Pancreas (tissue), 10 donors: ENCODE results near the gene PCBP1. TPM values are rescaled to one million over a fixed set of nuclear protein-coding genes. Genes with fewer than 3 reads are reported as not detected.
"Not testable (repeated sequence)": the region's sequence is repeated elsewhere in the genome, so short reads cannot be mapped to it uniquely, and the experiment has no call there.

Experiments
- ATAC-seq, 4 donors: fragments of 200-7000 bp; cut with Tn5 transposase; one replicate each; pipeline versions ENCODE4 v1.8.0 to v1.9.1; 2020; ENCODE audit warnings: mild to moderate bottlenecking in 4 of 4, moderate library complexity in 4 of 4
- DNase-seq, 6 donors: peaks; one replicate each; pipeline ENCODE4 v3.0.0-alpha.2; 2020
- FAIRE-seq: peaks from 2 replicates; lab custom pipeline; 2012; peaks lifted over from hg19 to GRCh38; lab: Jason Lieb, UNC
- H3K27ac ChIP-seq, 4 donors: fragments of 200-600 bp; sonication (generic); 1 replicate in 3 of 4; 2 replicates in 1 of 4; pipeline versions ENCODE4 v1.5.0 to v1.8.0; 2020
- H3K27me3 ChIP-seq, 4 donors: fragments of 200-600 bp; one replicate each; pipeline ENCODE4 v1.8.0; 2021
- H3K36me3 ChIP-seq, 3 donors: fragments of 200-600 bp; sonication (generic) in 1 of 3; one replicate each; pipeline versions ENCODE4 v1.5.0 to v1.8.0; 2020 to 2021
- H3K4me1 ChIP-seq, 3 donors: fragments of 200-600 bp; one replicate each; pipeline ENCODE4 v1.8.0; 2021
- H3K4me3 ChIP-seq, 4 donors: fragments of 200-600 bp; sonication (generic) in 2 of 4; one replicate each; pipeline versions ENCODE4 v1.5.0 to v1.8.0; 2020 to 2021
- H3K9me3 ChIP-seq, 4 donors: fragments of 200-600 bp; one replicate each; pipeline ENCODE4 v1.8.0; 2021
- CTCF ChIP-seq, 4 donors: fragments of 200-600 bp; sonication (generic) in 3 of 4; IDR thresholded peaks; one replicate each; pipeline versions ENCODE4 v1.5.0 to v1.8.0; 2021; ENCODE audit warnings: antibody characterized with exemption in 4 of 4
- WGBS, 2 donors: extraction: QIAGEN DNeasy Blood & Tissue Kit; methylation state at CpG; one replicate each; pipeline ENCODE4 v1.1.7; 2013; 5-methylcytosine and 5-hydroxymethylcytosine counted together
- intact Hi-C, 3 donors: fragments of 100-400 bp; cut with DNase I; formaldehyde crosslinking; loops; one replicate each; pipeline versions ENCODE4 v1.11.1 to v1.14.2; 2022
- polyA plus RNA-seq, 2 donors: library from polyadenylated mRNA; stranded (reverse); fragments of 200-250 nt; gene quantifications; one replicate each; pipeline ENCODE4 v1.2.3, GENCODE V29; 2013
- total RNA-seq, 6 donors: library from RNA; stranded (reverse); fragmentation: NEBNext Ultra II Directional in 4 of 6; extraction: Animal tissue kit (Norgen Biotek cat#: 25700) in 4 of 6; gene quantifications; one replicate each; pipeline versions ENCODE4 v1.2.1 to v1.2.4, GENCODE V29; 2021 to 2023
- donor health status: healthy with polysubstance abuse.
- donor health status: DM: no; HTN: no; CAD: no; lungs with moderate emphysema.
- donor health status: DM: no; HTN: no; CAD: no.
- donor health status: control.
- donor health status: control.
- donor health status: Bipolar disorder and iron deficiency.
- donor health status: DM: yes; HTN: yes; CAD: no.
- donor health status: DM: no; HTN: no; CAD: no.
- donor health status: DM: no; HTN: no; CAD: no.
- donor health status: DM: yes; HTN: yes; CAD: no.

The PCBP1 gene
- total and polyA plus RNA-seq, 8 donors, result 121 to 232 (median 177) TPM

DNA sequence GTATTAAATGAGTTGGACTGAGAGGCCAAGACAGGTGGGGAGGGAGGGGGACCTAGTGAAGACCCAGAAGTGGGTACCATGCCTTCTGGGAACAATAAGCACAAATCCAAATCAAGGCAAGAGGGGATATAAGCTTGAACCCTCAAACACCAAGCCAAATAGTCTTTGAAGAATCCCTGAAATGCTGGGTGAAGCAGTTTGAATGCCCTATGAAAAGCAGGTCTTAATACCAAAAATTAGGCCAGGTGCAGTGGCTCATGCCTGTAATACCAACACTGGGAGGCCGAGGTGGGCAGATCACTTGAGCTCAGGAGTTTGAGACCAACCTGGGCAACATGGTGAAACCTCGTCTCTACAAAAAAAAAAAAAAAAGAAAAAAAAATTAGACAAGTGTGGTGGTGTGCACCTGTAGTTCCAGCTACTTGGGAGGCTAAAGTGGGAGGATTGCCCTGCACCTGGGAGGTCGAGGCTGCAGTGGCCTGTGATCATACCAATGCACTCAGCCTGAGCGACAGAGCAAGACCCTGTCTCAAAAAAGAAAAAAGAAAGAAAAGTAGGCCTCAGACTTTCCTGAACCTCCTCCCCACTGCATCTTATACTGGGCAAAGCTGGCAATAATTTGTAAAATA lies 3.5 kb downstream of the PCBP1 start:
- Histone ChIP-seq H3K9me3 (no peaks in the 10 kb centered on the region), H3K27me3 (no peaks in the 10 kb centered on the region), H3K4me1 (peaks cover 15 to 20% (median 15%) of the 10 kb centered on the region in 3 donors), H3K4me3 (no peak overlapping the region), H3K27ac (peak overlapping the region in 2 of 4 donors; percentile 100), H3K36me3 (no peaks in the 10 kb centered on the region)
- WGBS, 2 donors, result 92 to 96% methylated on average over 4 of the region's 4 CpGs
- intact Hi-C loops, result loop anchor here in 1 of 3 donors (5.0 kb wide), 1 partner anchor 46 kb away; no protein-coding TSS in a partner anchor
- no peak for TF ChIP-seq CTCF (IDR thresholded peaks at IDR 0.05)
- ATAC-seq (no peak), FAIRE-seq (no peak), DNase-seq (no peak)

- H3K9me3 ChIP-seq, result no peaks in the 10 kb centered on the region
- no peak for ATAC-seq
- H3K36me3 ChIP-seq, result no peaks in the 10 kb centered on the region
- intact Hi-C loops, result loop anchor here in 1 of 3 donors (5.0 kb wide), 1 partner anchor 46 kb away; no protein-coding TSS in a partner anchor
- FAIRE-seq, result no peak
- H3K4me1 ChIP-seq, result peaks cover 15 to 21% (median 15%) of the 10 kb centered on the region in 3 donors
- no peak for DNase-seq
- peak overlapping the region in 1 of 4 donors; percentile 8 for H3K27ac ChIP-seq
- TF ChIP-seq CTCF (IDR thresholded peaks at IDR 0.05), result no peak
- no peak overlapping the region for H3K4me3 ChIP-seq
- WGBS, 2 donors, result 69 to 85% methylated on average over 2 of the region's 2 CpGs
- H3K27me3 ChIP-seq, result no peaks in the 10 kb centered on the region
These were observed 4.1 kb downstream of the PCBP1 start for GRCh38 chr2:70091364-70091763.

DNA sequence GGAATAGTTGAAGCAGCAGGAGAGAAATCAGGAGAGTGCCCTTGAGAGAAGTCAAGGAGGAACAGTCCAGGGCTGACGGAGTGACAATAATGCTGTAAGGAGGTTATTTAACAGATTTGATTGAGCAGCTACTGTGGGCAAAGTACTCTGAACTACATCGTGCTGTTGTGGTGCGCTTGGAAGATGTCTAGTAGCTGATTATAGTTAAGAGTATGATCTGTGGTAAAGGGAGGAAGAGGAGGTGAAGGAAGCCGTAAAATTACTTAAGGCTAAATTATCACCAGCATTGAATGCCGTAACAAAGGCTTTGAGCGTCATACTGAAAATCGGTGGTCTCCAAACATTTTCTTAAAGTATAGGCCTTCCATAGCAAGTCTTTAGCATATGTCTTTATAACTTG lies 4.5 kb downstream of the PCBP1 start:
- Histone ChIP-seq H3K4me1 (peaks cover 15 to 21% (median 15%) of the 10 kb centered on the region in 3 donors), H3K4me3 (no peak overlapping the region), H3K36me3 (no peaks in the 10 kb centered on the region), H3K9me3 (no peaks in the 10 kb centered on the region), H3K27me3 (no peaks in the 10 kb centered on the region), H3K27ac (peak overlapping the region in 1 of 4 donors; percentile 8)
- DNase-seq (no peak), FAIRE-seq (no peak), ATAC-seq (no peak)
- TF ChIP-seq CTCF (IDR thresholded peaks at IDR 0.05), result no peak
- WGBS, 2 donors, result 91 to 92% methylated on average over 7 of the region's 7 CpGs
- intact Hi-C loops, result loop anchor here in 1 of 3 donors (5.0 kb wide), 1 partner anchor 45 kb away; no protein-coding TSS in a partner anchor

GRCh38 chr2:70092576-70093243 lies 5.4 kb downstream of the PCBP1 start:
- intact Hi-C loops, result loop anchor here in 1 of 3 donors (5.0 kb wide), 1 partner anchor 45 kb away; no protein-coding TSS in a partner anchor
- not testable (repeated sequence) for H3K27me3 ChIP-seq, H3K4me3 ChIP-seq, FAIRE-seq, ATAC-seq, H3K9me3 ChIP-seq, H3K36me3 ChIP-seq, H3K27ac ChIP-seq
- WGBS, 2 donors, result 92 to 94% methylated on average over 12 of the region's 12 CpGs
- peak in 1 of 6 donors; percentile 12 for DNase-seq
- H3K4me1 ChIP-seq, result peaks cover 15 to 21% (median 15%) of the 10 kb centered on the region in 3 donors

DNA sequence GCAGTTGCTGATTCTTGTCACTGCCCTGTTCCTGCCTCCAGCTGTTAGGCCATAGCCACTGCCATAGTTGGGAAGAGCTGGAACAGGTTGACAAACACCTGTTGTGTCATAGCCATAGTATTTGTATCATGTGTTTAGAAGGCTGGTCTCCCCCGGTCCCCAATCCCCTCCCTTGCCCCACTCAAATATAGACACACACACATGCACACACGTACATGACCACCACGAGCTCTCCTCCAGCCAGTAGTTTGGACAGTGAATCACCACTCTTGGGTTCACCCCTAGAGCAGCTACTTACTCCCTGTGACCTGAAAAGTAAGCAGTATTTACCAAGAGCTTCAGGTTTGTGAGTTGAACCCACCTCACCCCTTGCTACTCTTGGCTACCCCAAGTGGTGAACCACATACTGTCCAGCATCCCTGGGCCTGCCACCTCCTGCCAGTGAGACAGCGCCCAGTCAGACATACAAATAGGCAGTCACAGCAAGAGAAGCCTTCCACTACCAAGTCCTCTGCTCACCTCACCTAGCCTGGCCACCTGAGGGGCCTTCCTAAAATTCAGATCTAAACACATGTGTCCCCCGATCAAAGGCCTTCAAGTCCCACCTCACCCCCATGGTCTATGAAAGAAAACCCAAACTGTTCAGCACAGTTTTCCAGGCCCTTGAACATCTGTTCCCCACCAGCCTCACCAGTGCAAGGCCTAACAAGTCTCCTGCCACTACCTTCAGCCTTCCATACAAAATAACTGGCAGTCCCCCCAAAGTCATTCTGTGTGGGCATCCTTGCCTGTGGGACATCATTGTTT lies 7.1 kb downstream of the PCBP1 start:
- WGBS, 2 donors, result 90 to 96% methylated on average over 5 of the region's 5 CpGs
- no peaks in the 10 kb centered on the region for H3K9me3 ChIP-seq
- H3K4me1 ChIP-seq, result peaks cover 15 to 21% (median 15%) of the 10 kb centered on the region in 3 donors
- ATAC-seq (peak in 1 of 4 donors; percentile 4), FAIRE-seq (no peak), DNase-seq (peak in 1 of 6 donors; percentile 47)
- H3K27me3 ChIP-seq, result no peaks in the 10 kb centered on the region
- intact Hi-C loops, result loop anchor here in 1 of 3 donors (5.0 kb wide), 1 partner anchor 43 kb away; no protein-coding TSS in a partner anchor
- no peak overlapping the region for H3K4me3 ChIP-seq
- peak overlapping the region; percentile 61 to 95 (median 79) for H3K27ac ChIP-seq
- no peaks in the 10 kb centered on the region for H3K36me3 ChIP-seq
- no peak for TF ChIP-seq CTCF (IDR thresholded peaks at IDR 0.05)
